ENCODE results near the gene FUOM.
"Not testable (repeated sequence)": the region's sequence is repeated elsewhere in the genome, so short reads cannot be mapped to it uniquely, and the experiment has no call there.

The FUOM gene

DNA sequence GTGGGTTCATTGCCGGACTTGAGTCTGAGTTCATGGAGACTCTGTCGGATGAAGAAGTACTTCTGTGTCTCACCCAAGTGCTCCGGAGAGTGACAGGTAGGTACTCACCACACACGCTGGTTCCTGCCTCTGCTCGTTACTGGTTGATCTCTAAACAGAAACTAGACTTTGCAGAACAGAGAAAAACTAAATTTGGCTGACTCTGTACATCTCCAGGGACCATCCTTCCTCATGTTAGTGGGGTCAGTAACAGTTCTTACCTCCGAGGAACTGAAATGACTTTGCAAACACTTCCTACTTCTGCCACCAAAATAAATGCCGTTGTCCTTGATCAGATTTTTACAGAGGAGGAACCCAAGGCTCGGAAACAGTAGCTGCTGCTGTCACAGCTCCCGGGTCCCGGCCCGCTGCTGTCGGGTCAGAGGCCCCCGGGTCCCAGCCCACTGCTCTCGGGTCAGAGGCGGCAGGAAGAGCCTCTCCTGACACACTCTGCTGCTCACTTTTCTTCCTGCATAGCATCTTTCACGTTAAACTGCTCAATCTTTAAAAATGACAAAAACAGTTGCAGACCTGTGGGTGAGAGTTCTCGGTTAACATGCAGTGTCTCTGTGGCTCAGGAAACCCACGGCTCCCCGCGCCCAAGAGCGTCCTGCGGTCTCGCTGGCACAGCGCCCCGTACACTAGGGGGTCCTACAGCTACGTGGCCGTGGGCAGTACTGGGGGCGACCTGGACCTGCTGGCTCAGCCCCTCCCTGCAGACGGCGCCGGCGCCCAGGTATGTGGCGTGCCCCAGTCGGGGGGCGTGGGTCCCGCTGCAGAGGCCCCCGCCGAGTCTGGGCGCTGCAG is 31.4 kb upstream of the FUOM start:
- in situ Hi-C loops (cut with MboI; ENCODE audit: low sequenced_read_pairs), result no loop called here

DNA sequence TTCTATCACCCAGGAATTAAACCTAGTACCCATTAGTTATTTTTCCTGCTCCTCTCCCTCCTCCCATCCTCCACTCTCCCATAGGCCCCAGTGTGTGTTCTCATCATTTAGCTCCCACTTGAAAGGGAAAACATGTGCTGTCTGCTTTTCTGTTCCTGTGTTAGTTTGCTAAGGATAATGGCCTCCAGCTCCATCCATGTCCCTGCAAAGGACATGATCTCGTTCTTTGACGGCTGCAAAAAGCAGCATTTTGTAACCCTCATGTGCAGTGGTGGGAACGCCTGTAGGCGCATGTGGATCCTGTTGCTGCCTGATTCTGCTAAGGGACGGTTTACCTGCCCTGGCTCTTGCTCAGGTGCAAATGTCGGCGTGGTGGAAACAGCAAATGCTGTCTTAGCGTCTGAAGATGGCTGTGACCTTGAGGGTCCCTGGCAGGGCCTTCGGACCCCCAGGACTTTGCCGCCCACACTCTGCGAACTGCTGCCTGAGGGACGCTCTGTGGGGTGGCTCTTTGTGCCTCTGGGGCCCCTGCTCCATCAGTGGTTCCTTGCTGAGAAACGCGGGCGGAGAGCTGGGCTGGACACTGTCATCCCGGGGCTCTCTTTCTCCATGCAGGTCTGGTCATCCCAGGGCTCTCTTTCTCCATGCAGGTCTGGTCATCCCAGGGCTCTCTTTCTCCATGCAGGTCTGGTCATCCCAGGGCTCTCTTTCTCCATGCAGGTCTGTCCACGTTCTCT is 30.6 kb upstream of the FUOM start:
- in situ Hi-C loops (cut with MboI; ENCODE audit: low sequenced_read_pairs), result no loop called here

DNA sequence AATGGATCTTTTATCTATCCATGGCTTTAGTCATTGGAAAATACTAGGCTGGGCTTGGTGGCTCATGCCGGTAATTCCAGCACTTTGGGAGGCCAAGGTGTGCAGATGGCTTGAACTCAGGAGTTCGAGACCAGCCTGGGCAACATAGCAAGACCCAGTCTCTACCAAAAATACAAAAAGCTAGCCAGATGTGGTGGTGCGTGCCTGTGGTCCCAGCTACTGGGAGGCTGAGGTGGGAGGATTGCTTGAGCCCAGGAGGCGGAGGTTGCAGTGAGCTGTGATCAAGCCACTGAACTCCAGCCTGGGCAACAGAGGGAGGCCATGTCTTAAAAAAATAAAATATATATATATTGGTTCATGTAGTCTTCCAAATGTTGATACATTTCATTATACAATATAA is 29.1 kb upstream of the FUOM start:
- in situ Hi-C loops (cut with MboI; ENCODE audit: low sequenced_read_pairs), result not testable (repeated sequence)

DNA sequence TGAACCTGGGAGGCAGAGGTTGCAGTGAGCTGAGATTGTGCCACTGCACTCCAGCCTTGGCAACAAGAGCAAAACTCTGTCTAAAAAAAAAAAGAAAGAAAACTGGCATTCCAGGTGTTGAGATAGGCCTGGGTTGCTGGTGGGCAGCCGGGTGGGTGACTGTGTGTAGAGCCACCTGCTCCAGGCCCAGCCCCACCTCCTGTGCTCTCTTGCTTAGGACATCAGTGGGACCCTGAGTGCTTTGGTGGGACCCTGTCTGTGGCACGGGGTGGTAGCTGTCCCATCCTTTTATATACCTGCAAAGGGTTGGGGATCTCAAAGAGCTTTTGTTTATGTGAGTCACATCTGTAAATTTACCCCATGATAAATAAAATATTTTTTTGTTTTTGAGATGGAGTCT is 27.4 kb upstream of the FUOM start:
- in situ Hi-C loops (cut with MboI; ENCODE audit: low sequenced_read_pairs), result no loop called here

DNA sequence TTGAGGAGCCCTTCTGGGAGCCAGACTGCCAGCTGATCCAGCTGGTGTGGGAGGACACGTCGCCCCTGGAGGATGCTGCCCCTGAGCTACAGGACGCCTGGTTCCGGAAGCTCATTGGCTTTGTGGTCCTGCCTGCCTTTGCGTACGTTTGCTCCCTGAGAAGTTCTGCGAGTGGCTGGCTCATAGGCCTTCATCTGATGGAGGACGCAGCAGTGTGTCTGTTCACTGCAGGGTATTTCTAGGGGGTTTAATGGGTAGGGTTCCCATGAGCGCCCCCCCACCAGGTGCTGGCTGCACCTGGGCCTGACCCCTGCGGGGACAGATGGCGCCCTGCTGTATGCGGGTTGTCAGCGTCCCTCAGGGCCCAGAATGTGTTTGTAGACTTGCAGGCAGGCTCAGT is 26.3 kb upstream of the FUOM start:
- in situ Hi-C loops (cut with MboI; ENCODE audit: low sequenced_read_pairs), result no loop called here

DNA sequence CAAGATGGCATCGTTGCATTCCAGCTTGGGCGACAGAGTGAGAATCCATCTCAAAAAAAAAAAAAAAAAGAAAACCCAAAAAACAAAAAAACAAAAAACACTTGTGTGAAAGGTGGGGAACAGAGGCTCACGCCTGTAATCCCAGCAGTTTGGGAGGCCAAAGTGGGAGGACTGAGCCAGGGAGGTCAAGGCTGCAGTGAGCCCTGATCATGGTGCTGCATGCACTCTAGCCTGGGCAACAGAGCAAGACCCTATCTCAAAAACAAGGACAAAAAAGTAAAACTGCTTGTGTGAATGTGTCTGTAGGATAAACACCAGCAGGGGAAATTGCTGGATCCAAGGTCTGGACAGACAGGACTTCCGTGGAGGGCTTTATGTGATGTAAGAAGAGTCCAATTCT is 25.7 kb upstream of the FUOM start:
- in situ Hi-C loops (cut with MboI; ENCODE audit: low sequenced_read_pairs), result no loop called here

DNA sequence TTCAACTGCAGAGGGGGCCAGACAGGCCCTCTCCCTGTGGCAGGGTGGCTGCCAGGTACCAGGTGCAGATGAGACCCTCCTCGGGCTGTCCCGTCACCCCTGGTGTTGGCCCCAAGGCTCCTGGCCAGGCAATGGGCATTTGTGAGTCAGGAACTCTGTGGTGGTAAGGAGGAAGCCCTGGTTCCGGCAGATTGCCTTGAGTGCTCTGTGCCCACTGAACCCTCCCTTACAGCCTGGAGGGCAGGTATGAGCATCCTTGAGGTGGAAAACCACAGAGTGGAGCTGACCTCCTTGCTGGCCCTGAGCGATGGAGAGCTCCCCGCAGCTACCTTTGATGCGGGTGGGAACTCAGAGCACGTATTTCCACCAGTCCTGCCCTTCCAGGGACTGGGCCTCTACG is 23.2 kb upstream of the FUOM start:
- in situ Hi-C loops (cut with MboI; ENCODE audit: low sequenced_read_pairs), result no loop called here

DNA sequence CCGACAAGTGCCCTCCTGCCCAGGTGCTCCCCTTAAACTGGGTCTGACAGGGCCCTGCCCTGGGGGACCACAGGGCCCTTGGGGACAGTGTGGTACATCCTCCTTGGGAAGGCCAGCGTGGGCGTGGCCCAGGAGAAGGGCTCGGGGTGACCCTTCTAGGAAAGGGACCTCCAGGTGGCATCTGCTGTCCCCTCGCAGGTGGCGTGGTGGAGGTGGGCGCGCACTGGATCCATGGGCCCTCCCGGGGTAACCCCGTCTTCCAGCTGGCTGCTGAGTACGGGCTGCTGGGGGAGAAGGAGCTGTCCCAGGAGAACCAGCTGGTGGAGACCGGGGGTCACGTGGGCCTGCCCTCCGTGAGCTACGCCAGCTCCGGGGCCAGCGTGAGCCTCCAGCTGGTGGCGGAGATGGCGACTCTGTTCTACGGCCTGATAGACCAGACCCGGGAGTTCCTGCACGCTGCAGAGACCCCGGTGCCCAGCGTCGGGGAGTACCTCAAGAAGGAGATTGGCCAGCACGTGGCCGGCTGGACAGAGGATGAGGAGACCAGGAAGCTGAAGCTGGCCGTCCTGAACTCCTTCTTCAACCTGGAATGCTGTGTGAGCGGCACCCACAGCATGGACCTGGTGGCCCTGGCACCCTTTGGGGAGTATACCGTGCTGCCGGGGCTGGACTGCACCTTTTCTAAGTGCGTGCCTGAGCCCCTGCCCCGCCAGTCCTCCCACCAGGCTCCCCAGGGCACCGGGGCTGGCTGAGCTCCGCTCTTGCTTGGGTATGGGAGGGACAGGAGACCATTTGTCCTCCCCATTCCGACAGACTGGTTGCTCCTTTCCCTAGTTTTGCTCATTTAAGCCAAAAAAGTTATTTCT is 22.2 kb upstream of the FUOM start:
- in situ Hi-C loops (cut with MboI; ENCODE audit: low sequenced_read_pairs), result no loop called here

DNA sequence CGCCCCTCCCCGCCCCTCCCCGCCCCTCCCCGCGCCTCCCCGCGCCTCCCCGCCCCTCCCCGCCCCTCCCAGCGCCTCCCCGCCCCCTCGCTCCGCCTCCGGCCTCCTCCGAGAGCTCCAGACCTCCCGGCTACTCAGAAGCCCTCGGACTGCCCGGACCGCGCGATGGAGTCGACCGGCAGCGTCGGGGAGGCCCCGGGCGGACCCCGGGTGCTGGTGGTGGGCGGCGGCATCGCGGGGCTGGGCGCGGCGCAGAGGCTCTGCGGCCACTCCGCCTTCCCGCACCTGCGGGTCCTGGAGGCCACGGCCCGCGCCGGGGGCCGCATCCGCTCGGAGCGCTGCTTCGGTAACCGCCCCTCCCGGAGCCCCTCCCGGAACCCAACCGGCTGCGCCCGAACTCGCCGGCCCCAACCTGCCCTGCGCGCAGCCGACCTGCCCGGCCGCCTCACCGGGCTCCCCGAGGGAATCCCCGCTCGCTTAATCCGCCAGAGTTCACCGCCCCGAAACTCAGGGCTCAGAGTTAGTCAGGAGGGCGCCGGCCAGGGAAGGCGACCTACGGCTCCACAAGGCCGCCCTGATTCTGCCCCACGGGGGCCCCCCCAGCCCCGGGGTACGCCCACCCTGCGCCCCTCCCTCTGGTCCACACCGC is 21.5 kb upstream of the FUOM start, which contains the start of gene PAOX:
TSS of gene PAOX (plus strand) at position 111 of the 649 bp plus-strand sequence. CDS start at position 166, 55 bp downstream.
- in situ Hi-C loops (cut with MboI; ENCODE audit: low sequenced_read_pairs), result no loop called here

DNA sequence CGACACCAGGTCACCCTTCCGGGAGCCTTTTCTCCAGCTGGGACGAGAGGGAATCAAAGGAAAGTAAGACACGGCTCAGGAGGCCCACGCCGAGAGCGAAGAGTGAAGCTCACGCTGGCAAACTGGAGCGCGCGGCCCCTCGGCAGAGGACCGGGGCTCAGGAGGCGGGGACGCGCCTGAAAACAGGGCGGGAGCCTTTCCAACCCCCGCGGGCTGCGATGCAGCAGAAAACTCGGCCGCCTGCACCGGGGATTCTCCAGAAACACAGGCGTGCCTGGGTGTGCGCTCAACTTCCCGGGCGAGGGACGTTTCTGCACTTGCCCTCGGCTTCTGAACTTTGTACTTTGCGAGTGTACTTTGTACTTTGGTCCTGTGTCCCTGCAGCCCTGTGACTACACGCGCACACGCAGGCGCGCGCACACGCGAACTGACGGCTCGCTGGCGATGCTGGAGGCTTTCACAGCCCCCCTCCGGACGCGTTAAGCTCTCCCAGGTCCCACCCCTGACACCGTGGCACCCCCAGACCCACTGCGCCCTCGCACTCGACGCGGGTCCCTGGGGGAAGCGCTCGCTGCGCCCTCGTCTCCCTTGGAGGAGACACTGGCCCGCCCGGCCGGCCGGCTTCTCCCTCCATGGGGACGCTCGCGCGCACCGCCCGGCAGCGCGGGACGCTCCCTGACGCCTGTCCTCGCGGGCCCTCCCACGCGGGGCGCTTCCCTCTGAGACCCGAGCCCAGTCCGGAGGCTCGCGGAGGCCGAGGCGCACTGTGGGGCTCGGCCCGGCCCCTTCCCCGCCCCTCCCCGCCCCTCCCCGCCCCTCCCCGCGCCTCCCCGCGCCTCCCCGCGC is 20.7 kb upstream of the FUOM start:
- in situ Hi-C loops (cut with MboI; ENCODE audit: low sequenced_read_pairs), result no loop called here

DNA sequence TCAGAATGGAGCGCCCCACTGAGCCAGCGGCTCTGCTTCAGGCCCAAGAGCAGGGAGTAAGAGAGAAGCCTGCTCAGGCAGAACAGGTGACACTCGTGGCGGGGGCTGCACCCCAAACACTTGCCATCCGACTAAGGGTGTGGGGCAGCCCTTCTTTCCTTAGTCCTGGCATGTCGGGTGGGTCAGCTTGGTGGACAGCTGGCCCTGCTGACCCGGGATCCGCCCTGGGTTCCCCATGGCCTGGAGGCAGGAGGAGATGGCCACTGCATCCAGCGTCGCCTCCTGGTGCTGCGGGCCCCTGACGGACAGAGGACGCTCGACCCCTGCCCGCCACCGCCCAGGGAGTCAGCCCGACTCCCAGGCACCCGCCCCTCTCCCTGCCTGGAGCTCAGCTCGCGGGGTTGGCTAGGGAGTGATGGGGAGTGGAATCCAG is 20.0 kb upstream of the FUOM start:
- in situ Hi-C loops (cut with MboI; ENCODE audit: low sequenced_read_pairs), result no loop called here

DNA sequence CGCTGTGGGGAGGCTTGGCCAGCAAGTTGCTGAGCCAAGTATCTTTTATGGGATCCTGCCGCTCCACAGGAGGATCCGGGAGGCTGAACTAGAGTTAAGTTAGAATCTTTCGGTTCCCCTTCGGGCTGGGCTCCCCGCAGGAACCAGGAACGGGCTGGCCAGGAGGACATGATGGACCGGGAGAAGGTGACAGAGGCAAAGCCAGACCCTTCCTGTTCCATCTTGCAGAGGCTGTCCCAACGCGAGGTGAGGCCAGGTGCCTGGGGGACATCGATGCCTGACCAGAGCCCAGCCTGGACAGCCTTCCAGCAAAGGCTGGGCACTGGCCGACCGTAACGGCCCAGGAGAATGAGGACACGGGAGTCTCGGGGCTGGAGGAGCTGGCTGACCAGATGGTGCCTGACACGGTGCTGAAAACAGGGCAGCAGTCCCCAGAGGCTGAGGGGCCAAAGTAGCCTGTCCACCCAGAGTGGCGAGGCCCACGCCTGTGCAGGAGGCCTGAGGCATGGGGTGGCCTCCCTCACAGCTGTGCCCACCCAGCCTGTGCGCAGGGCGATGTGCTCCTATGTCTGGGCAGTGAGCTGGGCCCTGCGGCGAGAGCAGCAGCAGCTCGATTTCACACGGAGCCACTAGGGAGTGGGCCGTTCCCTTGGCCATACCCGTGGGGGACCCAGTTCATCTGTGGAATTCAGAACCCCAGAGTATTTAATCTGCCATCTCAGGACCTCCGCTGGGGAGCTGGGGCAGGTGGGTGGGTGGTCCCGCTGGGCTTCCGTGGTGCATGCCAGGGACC is 19.4 kb upstream of the FUOM start:
- in situ Hi-C loops (cut with MboI; ENCODE audit: low sequenced_read_pairs), result no loop called here

DNA sequence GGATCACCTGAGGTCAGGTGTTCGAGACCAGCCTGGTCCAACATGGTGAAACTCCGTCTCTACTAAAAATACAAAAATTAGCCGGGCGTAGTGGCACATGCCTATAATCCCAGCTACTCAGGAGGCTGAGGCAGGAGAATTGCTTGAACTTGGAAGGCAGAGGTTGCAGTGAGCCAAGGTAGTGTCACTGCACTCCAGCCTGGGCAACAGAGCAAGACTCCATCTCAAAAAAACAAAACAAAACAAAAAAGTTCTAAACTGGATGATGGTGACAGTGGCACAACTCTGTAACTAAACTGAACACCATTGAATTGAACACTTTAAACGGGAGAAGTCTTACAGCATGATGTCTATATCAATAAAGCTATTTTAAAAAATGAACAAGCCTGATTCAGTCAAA is 18.4 kb upstream of the FUOM start:
- in situ Hi-C loops (cut with MboI; ENCODE audit: low sequenced_read_pairs), result not testable (repeated sequence)

DNA sequence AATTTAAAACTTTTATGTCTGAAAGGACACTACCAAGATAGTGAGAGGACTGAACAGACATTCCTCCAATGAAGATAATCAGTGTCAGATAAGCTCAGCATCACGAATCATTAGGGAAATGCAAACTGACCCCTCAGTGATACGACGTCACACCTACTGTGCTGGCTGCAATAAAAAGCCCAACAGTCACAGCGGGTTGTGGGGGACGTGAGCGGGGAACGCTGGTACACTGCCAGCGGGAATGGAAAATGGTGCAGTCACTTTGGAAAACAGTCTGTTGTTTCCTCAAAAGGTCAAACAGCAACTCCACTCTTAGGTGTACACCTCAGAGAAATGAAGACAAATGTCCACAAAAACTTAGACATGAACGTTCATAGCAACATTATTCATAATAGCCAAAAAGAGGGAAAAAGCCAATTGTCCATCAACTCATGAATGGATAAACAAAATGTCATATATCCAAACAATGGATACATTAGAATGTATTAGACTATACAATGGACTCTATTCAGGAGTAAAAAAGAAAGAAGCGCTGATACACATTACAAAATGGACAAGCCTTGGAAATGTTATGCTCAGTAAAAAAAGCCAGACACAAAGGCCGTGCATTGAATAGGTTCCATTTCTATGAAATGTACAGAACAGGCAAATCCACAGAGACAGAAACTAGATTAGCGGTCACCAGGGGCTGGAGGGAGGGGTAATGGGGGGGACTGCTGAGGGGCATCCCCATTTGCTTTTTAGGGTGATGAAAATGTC is 17.7 kb upstream of the FUOM start:
- in situ Hi-C loops (cut with MboI; ENCODE audit: low sequenced_read_pairs), result no loop called here

DNA sequence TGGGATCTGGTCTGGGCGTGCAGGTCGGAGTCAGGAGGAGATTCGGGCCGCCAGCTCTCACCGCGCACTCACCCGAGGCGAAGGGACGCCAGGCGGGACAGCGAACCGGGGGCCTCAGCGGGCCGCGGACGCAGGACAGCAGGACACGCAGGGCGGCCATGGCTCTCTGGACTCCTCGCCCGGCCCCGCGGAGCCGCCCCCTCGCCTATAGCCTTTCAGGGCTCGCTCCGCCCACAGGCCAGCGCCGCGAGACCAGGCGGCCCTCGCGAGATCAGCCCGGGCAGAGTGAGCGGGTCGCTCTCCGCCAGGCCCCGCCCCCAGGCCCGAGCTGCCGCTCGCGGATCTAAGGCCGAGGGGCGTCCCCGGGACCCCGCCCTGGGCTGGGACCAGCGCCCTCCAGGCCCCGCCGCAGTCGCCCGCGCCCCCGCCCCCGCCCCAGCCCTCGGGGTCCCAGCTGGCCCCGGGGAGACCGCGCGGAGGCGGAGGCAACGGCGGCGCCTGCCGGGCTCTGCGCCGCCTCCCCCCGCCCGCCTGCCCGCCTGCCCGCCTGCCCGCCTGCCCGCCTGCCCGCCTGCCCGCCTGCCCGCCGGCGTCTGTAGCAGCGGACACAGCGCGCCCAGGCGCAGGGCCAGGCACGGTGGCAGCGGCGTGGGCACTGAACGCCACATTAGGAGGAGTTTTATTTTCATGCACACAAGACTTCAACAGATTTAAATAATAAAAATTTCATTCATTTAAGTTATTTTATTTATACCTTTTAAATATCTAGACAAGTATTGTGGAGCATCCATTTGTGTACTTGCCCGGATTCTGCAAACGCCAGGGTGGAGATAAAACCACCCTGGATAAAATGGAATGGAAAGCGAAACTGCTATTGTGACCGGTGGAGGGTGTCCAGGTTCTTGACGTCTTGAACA is 15.6 kb upstream of the FUOM start, which contains the start of gene ECHS1:
TSS of gene ECHS1 (minus strand) at position 181 of the 917 bp plus-strand sequence. CDS start at position 160, 21 bp downstream.
- in situ Hi-C loops (cut with MboI; ENCODE audit: low sequenced_read_pairs), result no loop called here

DNA sequence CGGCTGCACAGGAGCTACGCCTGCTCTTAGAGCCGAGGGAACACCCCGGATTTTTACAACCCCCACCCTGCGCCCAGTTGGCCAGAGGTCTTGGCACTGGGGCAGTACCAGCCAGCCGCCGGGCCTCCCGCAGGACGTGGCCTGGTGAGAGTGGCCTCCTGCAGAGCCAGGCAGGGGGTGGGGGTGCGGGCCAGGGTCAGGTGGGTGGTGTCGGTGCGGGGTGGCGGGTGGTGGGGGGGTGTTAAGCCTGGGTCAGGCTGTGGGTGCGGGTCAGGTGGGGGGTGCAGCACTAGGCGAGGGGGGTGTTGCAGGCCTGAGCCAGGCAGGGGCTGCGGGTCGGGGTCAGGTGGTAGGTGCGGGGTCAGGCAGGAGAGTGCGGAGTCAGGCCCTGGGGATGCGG is 14.7 kb upstream of the FUOM start:
- in situ Hi-C loops (cut with MboI; ENCODE audit: low sequenced_read_pairs), result no loop called here

Measured in HL-60/S4 treated with phorbol 12-myristate 13-acetate at 8.2 ng/mL for 4 days and 3 days (cell line).